Fibroblast of mammary gland (primary cell): ENCODE measurements around the gene UXS1.

Source experiments
- DNase-seq: peaks from one replicate; pipeline ENCODE4 v3.0.0-alpha.2; 2010; ENCODE audit warnings: low read depth
- H3K4me3 ChIP-seq: 2 replicates; pipeline ENCODE4 v1.5.1; 2011; ENCODE audit warnings: low read depth, mild to moderate bottlenecking, low read length, moderate library complexity; ENCODE audit not compliant: control insufficient read depth
- TF ChIP-seq, protein P1 (sequence below): conservative IDR thresholded peaks from 2 replicates; pipeline ENCODE4 v1.5.1; 2011; ENCODE audit warnings: low read depth, low read length, inconsistent platforms; ENCODE audit not compliant: control insufficient read depth, insufficient read depth

The UXS1 gene

DNA sequence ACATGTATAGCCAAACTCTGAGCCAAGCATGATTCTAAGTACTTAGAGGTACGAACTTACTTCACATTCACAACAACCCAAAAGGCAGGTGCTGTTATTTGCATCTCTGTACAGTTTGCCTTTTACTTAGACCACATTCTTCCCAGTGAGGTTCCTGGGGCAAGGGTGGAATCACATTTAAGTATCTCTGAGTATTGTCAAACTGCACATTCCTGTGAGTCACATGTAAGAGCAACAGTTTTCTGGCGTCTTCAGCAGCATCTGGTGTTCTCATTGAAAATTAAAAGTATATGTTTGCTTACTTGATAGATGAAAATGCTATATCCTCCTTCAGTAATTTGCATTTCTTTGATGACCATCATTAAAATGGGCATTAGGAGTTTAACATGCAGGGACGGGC is 119.1 kb downstream of the UXS1 start:
- TF ChIP-seq, protein P1, sequence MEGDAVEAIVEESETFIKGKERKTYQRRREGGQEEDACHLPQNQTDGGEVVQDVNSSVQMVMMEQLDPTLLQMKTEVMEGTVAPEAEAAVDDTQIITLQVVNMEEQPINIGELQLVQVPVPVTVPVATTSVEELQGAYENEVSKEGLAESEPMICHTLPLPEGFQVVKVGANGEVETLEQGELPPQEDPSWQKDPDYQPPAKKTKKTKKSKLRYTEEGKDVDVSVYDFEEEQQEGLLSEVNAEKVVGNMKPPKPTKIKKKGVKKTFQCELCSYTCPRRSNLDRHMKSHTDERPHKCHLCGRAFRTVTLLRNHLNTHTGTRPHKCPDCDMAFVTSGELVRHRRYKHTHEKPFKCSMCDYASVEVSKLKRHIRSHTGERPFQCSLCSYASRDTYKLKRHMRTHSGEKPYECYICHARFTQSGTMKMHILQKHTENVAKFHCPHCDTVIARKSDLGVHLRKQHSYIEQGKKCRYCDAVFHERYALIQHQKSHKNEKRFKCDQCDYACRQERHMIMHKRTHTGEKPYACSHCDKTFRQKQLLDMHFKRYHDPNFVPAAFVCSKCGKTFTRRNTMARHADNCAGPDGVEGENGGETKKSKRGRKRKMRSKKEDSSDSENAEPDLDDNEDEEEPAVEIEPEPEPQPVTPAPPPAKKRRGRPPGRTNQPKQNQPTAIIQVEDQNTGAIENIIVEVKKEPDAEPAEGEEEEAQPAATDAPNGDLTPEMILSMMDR = no peak
- peak; percentile 15 for DNase-seq
- no peak overlapping the region for H3K4me3 ChIP-seq

DNA sequence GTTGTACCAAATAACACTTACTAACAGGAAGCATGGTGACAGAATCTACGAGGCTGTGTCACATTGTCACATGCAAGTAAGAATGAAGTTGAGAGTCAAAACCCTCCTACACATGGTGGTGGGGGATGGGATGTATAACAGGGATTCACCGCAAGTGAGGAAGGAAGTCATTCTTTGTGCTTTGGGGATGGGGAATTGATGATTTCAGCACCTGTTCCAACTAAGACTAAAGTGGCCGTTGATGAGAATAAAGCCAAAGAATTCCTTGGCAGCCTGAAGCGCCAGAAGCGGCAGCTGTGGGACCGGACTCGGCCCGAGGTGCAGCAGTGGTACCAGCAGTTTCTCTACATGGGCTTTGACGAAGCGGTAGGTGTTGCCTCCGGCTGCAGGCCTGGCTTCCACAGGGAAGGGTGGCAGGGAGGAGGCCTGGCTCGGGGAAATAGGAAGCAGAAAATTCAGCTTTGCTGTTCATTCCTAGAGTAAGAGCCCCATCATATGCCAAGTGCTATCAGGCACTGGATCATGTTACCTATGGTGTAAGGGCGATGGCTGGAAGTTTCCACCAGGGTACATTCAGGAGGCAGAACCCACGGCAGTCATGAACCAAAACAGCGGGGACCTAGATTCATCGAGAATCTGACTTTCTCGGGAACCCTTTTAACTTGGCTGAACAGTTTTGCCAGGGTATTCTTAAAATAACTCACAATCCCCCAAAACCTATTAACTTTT is 120.3 kb downstream of the UXS1 start:
- TF ChIP-seq, protein P1 = no peak
- no peak overlapping the region for H3K4me3 ChIP-seq
- DNase-seq = no peak

DNA sequence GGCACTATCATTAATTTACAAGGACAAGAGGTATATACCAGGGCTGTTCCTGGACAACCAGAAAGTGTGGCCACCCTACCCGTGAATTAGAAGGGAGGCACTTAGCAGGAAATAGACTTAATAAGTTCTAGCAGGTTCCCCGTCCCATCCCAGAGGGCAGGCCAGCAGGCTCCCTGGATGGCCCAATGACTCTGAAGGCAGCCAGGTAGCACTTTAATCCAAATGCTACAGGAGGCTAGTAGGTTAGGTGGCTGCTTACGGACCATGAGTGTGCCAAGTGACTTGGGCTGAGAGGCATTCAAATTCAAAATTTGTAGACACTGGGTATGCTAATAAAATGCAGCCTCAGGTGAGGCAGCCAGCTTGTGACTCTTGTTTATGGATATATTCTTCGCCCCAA is 123.9 kb downstream of the UXS1 start:
- no peak for DNase-seq
- TF ChIP-seq, protein P1 = no peak
- H3K4me3 ChIP-seq = no peak overlapping the region

DNA sequence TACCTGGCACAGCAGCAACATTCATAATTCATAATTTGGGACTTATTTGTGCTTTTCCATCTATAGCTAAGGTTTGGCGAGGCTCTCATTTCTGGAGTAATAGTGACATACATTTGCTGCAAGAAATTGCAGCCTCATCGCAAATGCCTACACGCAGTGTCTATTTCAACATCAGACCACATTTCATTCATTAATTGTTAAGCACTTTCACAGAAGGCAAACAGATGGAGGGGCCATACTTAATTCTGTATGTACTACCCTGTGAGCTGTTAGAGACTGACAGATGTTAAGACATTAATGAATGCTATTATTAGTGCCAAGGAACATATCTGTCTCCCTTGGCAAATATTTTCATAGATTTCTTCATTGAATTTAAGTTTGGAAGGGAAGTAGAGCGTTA is 125.7 kb downstream of the UXS1 start:
- TF ChIP-seq, protein P1 = no peak
- H3K4me3 ChIP-seq = no peak overlapping the region
- DNase-seq = no peak

DNA sequence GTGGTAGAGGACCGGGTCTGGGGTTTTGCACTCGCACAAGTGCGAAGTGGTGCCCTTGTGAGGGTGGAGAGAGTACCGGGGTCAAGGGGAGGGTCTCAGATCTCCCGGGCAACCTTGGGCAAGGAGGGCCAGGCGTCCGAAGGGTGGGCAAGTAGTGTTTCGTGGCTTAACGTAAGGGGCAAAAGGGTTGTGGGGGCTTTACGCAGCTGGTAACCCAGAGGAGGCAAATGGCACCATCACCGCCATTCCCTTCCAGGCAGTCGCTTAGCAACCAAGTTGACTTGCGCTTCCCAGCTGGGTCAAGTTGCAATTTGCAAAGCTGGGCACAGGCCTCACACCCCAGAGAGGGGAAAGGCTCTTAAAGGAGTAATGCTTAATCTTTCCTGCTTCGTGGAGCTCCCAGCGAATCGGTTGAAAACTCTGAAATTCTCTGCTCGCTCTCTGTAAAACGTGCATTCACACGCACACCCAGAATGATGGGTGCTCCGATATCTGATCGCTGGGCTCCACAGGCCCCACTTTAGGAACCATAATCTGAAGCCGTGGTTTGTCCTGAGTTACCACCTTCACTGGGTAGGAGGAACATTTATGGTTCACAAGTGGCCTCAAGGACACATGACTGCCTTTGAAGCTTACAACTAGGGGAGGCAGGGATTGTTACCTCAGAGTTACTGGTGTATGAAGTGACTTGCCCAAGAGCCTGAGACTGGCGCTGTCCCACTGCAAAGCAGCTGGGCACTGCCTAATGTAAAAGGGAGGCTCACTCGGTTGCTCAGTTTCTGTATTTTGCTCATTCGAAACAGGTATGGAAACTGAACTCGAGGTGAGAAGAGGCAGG is 127.9 kb downstream of the UXS1 start:
- TF ChIP-seq, protein P1 = no peak
- no peak overlapping the region for H3K4me3 ChIP-seq
- no peak for DNase-seq

DNA sequence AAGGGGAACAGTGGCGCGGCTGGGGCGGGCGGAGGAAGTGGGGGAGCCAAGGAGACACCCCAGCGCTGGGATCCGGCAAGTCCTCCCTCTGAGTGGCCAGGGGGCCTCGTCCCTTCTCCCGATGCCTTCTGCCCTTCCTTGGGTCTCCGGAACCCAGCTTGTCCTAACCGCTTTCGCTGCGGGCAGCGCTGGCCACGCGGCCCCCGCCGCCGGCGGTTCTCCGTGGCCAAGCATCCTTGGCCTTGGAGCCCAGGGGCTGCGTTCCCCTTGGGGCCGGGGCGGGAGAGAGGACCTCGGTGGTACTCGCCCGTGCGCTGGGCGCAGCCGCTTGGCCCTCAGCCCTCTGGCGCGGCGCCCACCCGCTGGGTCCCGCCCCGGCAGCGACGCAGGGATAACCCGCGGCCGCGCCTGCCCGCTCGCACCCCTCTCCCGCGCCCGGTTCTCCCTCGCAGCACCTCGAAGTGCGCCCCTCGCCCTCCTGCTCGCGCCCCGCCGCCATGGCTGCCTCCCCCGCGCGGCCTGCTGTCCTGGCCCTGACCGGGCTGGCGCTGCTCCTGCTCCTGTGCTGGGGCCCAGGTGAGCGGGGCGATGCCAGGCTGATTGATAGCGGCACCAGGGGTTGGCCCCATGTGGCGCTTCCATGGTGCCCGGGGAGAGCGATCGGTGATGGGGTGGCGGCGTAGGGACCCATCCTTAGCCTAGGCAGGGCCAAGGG is 128.7 kb downstream of the UXS1 start:
- TF ChIP-seq, protein P1 = no peak
- DNase-seq = no peak
- H3K4me3 ChIP-seq = no peak overlapping the region
